Activated naive CD4-positive, alpha-beta T cell treated with anti-CD3 and anti-CD28 coated beads, Interleukin-2, amount 50 U/mL, for 24 hours (primary cell): ENCODE measurements around the gene IGSF22.

ENCODE experiments used
- H3K27ac Mint-ChIP-seq: one replicate; pipeline ENCODE4 v1.8.0; 2021; ENCODE audit warnings: mild to moderate bottlenecking, mixed read lengths
- H3K27me3 Mint-ChIP-seq: one replicate; pipeline ENCODE4 v1.8.0; 2021; ENCODE audit warnings: mixed read lengths
- H3K36me3 Mint-ChIP-seq: one replicate; pipeline ENCODE4 v1.8.0; 2021; ENCODE audit warnings: mixed read lengths
- H3K4me1 Mint-ChIP-seq: one replicate; pipeline ENCODE4 v1.8.0; 2021; ENCODE audit warnings: mixed read lengths
- H3K4me3 Mint-ChIP-seq: one replicate; pipeline ENCODE4 v1.8.0; 2021; ENCODE audit warnings: mild to moderate bottlenecking, mixed read lengths
- H3K9me3 Mint-ChIP-seq: one replicate; pipeline ENCODE4 v1.8.0; 2021; ENCODE audit warnings: mixed read lengths

Gene IGSF22

GRCh38 chr11:18754308-18754707, 28.3 kb upstream of the IGSF22 start:
- Mint-ChIP-seq H3K27me3 (no peaks in the 10 kb centered on the region), H3K36me3 (no peaks in the 10 kb centered on the region)

DNA sequence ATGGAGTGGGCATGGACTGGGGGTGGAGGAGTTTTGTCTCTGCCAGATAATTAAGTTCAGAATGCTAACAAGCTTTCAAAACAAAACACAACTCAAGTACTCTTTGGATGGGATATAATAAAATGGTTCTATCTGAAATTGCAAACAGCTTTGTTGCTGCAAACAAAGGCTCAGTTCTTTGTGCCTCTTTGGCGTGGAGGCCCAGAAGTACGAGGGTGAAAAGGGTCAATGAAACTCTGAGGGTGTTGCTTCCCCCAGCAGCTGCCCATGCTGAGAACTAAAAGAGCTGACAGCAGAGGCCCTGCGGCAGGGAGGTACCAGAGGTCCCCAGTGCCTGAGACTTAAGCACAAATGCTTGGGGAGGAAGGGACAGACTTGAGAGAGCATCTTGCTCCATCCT, 26.5 kb upstream of the IGSF22 start:
- Mint-ChIP-seq H3K4me3 (no peak overlapping the region), H3K36me3 (no peaks in the 10 kb centered on the region), H3K4me1 (no peaks in the 10 kb centered on the region), H3K27ac (no peak overlapping the region), H3K27me3 (no peaks in the 10 kb centered on the region), H3K9me3 (no peaks in the 10 kb centered on the region)

More at GRCh38 chr11:18754308-18754707, 28.3 kb upstream of the IGSF22 start:
- Mint-ChIP-seq H3K4me1 (no peaks in the 10 kb centered on the region), H3K27ac (no peak overlapping the region), H3K9me3 (no peaks in the 10 kb centered on the region), H3K4me3 (no peak overlapping the region)

GRCh38 chr11:18750944-18751343, 25.0 kb upstream of the IGSF22 start:
- H3K4me3 Mint-ChIP-seq, result no peak overlapping the region
- no peak overlapping the region for H3K27ac Mint-ChIP-seq
- no peaks in the 10 kb centered on the region for H3K4me1 Mint-ChIP-seq
- no peaks in the 10 kb centered on the region for H3K27me3 Mint-ChIP-seq
- H3K9me3 Mint-ChIP-seq, result no peaks in the 10 kb centered on the region
- H3K36me3 Mint-ChIP-seq, result no peaks in the 10 kb centered on the region

- no peaks in the 10 kb centered on the region for H3K27me3 Mint-ChIP-seq
- H3K36me3 Mint-ChIP-seq, result no peaks in the 10 kb centered on the region
- no peak overlapping the region for H3K4me3 Mint-ChIP-seq
- no peak overlapping the region for H3K27ac Mint-ChIP-seq
- no peaks in the 10 kb centered on the region for H3K9me3 Mint-ChIP-seq
- H3K4me1 Mint-ChIP-seq, result no peaks in the 10 kb centered on the region
Observed at GRCh38 chr11:18749681-18750319, 23.8 kb upstream of the IGSF22 start.

DNA sequence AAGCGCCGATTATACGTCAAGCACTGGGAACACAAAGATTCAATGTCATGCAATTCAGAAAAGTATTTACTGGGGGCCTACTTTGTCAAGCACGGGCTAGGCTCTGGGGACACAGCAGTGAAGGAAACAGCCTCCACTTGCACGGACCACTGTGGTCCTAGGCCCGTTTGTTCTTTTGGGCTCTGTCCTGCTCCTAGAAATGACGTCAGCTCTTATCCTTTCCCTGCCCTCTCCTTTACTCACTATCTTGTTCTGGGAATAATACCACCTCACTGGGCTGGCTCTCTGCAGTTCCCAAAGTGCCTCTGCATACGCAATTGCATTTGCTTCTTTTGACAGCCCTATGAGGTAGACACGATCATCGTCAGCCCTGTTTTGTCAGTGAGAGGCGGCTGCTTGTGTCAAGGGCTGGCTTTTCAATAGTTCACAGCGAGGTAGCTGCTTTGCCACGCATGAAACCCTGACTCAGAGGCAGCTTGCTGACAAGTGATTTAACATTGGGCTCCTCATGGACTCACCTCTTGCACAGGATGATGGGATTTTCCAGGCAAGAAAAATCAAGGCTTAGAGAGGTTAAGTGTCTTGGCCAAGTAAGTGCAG, 22.9 kb upstream of the IGSF22 start:
- no peaks in the 10 kb centered on the region for H3K36me3 Mint-ChIP-seq
- no peaks in the 10 kb centered on the region for H3K9me3 Mint-ChIP-seq
- no peak overlapping the region for H3K4me3 Mint-ChIP-seq
- no peaks in the 10 kb centered on the region for H3K27me3 Mint-ChIP-seq
- H3K27ac Mint-ChIP-seq, result no peak overlapping the region
- no peaks in the 10 kb centered on the region for H3K4me1 Mint-ChIP-seq

GRCh38 chr11:18745251-18745650, 19.3 kb upstream of the IGSF22 start:
- H3K4me1 Mint-ChIP-seq, result no peaks in the 10 kb centered on the region
- H3K36me3 Mint-ChIP-seq, result no peaks in the 10 kb centered on the region
- H3K27ac Mint-ChIP-seq, result no peak overlapping the region
- H3K27me3 Mint-ChIP-seq, result no peaks in the 10 kb centered on the region
- H3K4me3 Mint-ChIP-seq, result no peak overlapping the region
- no peaks in the 10 kb centered on the region for H3K9me3 Mint-ChIP-seq

- no peak overlapping the region for H3K27ac Mint-ChIP-seq
- no peaks in the 10 kb centered on the region for H3K4me1 Mint-ChIP-seq
- no peaks in the 10 kb centered on the region for H3K36me3 Mint-ChIP-seq
- no peaks in the 10 kb centered on the region for H3K27me3 Mint-ChIP-seq
- no peak overlapping the region for H3K4me3 Mint-ChIP-seq
- H3K9me3 Mint-ChIP-seq, result no peaks in the 10 kb centered on the region
Observed at GRCh38 chr11:18743900-18744514, 18.0 kb upstream of the IGSF22 start.

DNA sequence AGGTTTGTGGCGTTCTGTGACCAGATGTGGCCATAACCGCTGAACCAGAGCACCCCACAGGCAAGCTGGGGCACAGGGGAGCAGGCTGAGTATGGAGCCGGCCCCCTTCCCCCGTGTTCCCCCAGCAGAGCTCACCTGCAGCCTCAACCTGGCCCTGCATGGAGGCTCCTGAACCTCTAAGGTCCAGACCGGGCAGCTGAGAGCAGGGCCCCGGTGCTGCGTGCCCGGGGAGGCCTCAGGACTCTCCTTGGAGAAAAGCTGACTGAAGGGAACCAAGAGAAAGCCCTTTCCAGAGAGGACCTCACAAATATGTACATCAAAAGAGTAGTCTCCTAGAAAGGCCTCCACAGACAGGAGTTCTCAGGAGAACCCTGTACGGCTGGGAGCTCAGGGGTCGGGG, 17.4 kb upstream of the IGSF22 start:
- no peaks in the 10 kb centered on the region for H3K27me3 Mint-ChIP-seq
- no peaks in the 10 kb centered on the region for H3K4me1 Mint-ChIP-seq
- no peak overlapping the region for H3K27ac Mint-ChIP-seq
- H3K4me3 Mint-ChIP-seq, result no peak overlapping the region
- H3K9me3 Mint-ChIP-seq, result no peaks in the 10 kb centered on the region
- H3K36me3 Mint-ChIP-seq, result no peaks in the 10 kb centered on the region

DNA sequence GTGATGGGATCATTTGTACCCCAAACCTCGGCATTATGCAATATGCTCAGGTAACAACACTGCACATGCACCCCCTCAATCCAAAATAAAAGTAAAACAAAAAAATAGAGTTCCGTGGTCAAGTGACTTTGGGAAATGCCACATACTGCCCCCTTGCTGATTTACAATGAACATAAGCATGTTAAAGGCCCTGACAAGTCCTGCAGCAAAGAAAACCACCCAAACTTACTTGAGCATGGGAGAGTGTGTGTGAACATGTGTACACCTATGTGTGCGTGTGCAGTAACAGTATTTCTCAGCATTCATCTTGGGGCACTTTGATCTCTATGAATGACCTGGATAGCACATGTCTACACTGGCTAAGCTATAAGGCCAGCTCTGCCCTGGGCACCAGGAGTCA, 15.8 kb upstream of the IGSF22 start:
- Mint-ChIP-seq H3K36me3 (no peaks in the 10 kb centered on the region), H3K9me3 (no peaks in the 10 kb centered on the region), H3K4me1 (no peaks in the 10 kb centered on the region), H3K4me3 (no peak overlapping the region), H3K27ac (no peak overlapping the region), H3K27me3 (no peaks in the 10 kb centered on the region)

DNA sequence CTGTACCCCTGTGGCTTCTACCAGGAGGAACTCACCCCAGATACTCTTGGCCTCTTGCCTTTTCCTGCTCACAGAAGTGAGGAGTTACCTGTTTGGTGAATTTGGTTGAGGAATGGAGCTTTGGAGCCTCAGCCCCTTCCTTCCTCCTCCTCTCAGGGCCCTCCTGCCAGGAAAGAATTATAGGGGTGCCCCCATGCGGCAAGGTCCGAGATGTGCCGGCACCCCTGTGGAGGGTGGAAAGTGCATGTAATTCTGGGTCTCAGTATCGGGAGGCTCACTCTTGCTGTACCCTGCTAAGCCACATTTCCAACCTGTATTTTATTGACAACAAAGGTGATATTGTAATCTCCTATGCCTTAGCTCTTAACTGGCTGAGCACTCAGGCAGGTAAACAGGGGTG, 13.7 kb upstream of the IGSF22 start:
- H3K36me3 Mint-ChIP-seq, result no peaks in the 10 kb centered on the region
- peaks cover 2% of the 10 kb centered on the region for H3K27me3 Mint-ChIP-seq
- H3K4me1 Mint-ChIP-seq, result no peaks in the 10 kb centered on the region
- no peak overlapping the region for H3K27ac Mint-ChIP-seq
- H3K9me3 Mint-ChIP-seq, result no peaks in the 10 kb centered on the region
- H3K4me3 Mint-ChIP-seq, result no peak overlapping the region

DNA sequence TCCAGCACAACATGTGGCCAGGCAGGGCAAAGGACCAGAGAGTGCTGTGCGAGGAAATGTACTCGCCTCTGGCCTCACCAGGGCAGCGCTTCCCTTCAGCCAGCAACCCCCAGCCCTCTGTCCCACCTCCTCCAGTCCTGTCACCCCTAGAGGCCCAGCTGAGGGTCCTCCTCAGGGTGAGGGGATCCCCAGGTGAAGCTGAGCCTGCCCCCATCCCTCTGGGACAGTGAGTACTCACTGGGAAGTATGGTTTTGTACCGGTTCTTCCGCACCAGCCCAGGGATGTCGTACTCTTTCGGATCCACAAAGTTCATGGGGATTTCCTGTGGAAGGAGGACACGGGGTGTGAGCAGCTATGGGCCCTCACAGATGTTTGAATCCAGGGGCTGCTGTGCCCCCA, 11.7 kb upstream of the IGSF22 start:
- Mint-ChIP-seq H3K9me3 (no peaks in the 10 kb centered on the region), H3K4me1 (no peaks in the 10 kb centered on the region), H3K4me3 (no peak overlapping the region), H3K27me3 (peaks cover 2% of the 10 kb centered on the region), H3K27ac (no peak overlapping the region), H3K36me3 (no peaks in the 10 kb centered on the region)

DNA sequence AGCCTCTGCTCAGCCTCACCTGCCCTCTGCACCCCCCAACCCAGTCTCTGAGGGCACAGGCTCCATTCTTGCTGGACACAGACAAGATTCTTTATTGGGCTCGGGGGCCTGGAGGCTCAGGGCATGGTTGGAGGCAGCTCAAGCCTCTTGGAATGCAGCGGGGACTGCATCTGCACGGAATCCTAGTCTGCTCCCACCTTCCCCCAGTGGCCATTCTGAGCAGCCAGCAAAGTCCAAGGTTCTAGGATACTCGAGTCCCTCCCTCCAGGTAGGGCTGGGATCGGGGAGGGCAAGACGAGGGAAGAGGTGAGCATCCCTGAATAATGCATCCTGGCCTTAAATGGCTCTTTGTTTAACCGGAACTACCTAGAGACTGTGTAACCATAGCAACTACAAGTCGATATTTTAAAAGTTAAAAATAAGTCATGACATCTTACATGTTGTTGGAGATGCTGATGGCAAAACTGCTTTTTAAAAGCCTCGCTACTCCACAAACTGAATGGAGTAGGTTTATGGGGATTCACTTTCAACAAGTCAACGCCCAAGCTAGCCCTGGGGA, 10.7 kb upstream of the IGSF22 start:
- Mint-ChIP-seq H3K4me3 (no peak overlapping the region), H3K27me3 (peaks cover 2% of the 10 kb centered on the region), H3K27ac (no peak overlapping the region), H3K36me3 (no peaks in the 10 kb centered on the region), H3K9me3 (no peaks in the 10 kb centered on the region), H3K4me1 (peaks cover 3% of the 10 kb centered on the region)

GRCh38 chr11:18733202-18733601, 7.2 kb upstream of the IGSF22 start:
- no peaks in the 10 kb centered on the region for H3K36me3 Mint-ChIP-seq
- H3K4me3 Mint-ChIP-seq, result no peak overlapping the region
- H3K4me1 Mint-ChIP-seq, result peaks cover 6% of the 10 kb centered on the region
- peaks cover 2% of the 10 kb centered on the region for H3K27me3 Mint-ChIP-seq
- H3K9me3 Mint-ChIP-seq, result no peaks in the 10 kb centered on the region
- peak overlapping the region; percentile 41 for H3K27ac Mint-ChIP-seq

GRCh38 chr11:18731949-18732821, 6.2 kb upstream of the IGSF22 start:
- Mint-ChIP-seq H3K9me3 (no peaks in the 10 kb centered on the region), H3K27me3 (peaks cover 2% of the 10 kb centered on the region), H3K27ac (no peak overlapping the region), H3K36me3 (no peaks in the 10 kb centered on the region), H3K4me1 (peaks cover 14% of the 10 kb centered on the region), H3K4me3 (no peak overlapping the region)

DNA sequence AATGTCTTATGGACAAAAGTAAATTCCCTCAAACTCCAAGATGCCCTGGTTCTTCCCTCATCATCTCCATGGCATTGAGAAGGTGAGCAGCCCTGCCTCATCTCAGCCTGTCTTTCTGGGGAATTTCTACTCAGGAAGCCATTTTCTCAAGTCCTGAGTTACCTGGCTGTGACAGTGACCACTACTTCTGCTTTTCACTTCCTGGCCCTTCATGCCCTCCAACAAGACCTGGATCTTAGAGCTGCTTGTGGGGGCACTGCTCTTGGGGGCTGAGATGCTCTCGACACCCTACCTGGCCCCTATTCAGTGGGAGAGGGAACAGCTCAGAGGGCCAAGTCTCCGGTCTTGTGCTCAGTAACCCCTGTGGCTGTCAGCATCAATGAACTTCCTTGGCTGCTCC, 5.5 kb upstream of the IGSF22 start:
- Mint-ChIP-seq H3K27ac (no peak overlapping the region), H3K9me3 (no peaks in the 10 kb centered on the region), H3K27me3 (peaks cover 2% of the 10 kb centered on the region), H3K4me3 (no peak overlapping the region), H3K4me1 (peaks cover 14% of the 10 kb centered on the region), H3K36me3 (no peaks in the 10 kb centered on the region)
